ENCODE results near the gene SPECC1.

DNA sequence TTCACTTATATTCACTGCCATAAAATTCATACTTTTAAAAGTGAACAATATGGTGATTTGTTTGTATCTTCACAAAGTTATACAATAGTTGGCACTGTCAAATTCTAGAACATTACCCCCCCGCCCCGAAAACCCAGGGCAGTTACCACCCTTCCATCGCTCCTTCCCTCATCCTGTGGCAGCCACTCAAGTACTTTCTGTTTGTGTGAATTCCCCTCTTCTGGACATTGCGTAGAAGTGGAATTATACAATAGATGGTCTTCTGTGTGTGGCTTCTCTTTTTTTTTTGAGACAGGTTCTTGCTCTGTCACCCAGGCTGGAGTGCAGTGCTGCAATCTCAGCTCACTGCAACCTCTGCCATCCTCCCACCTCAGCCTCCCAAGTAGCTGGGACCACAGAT, 58.6 kb downstream of the SPECC1 start:
- TF ChIP-seq SP1 (IDR thresholded peaks at IDR 0.05) = no peak
- no peak for TF ChIP-seq LEF1 (IDR thresholded peaks at IDR 0.05; ENCODE audit: borderline replicate concordance)
- TF ChIP-seq NFRKB (IDR thresholded peaks at IDR 0.05) = no peak
- TF ChIP-seq FOXM1 (IDR thresholded peaks at IDR 0.05; ENCODE audit: borderline replicate concordance) = no peak
- TF ChIP-seq FOXK2 (IDR thresholded peaks at IDR 0.05) = no peak
- TF ChIP-seq, protein P1, sequence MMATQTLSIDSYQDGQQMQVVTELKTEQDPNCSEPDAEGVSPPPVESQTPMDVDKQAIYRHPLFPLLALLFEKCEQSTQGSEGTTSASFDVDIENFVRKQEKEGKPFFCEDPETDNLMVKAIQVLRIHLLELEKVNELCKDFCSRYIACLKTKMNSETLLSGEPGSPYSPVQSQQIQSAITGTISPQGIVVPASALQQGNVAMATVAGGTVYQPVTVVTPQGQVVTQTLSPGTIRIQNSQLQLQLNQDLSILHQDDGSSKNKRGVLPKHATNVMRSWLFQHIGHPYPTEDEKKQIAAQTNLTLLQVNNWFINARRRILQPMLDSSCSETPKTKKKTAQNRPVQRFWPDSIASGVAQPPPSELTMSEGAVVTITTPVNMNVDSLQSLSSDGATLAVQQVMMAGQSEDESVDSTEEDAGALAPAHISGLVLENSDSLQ (IDR thresholded peaks at IDR 0.05) = no peak
- no peak for TF ChIP-seq CTBP1 (IDR thresholded peaks at IDR 0.05; ENCODE audit: borderline replicate concordance)
- TF ChIP-seq TARDBP (IDR thresholded peaks at IDR 0.05) = no peak

Data from HEK293T (cell line).